AG09319 (cell line): Measurements from ENCODE around the gene SPINK13.
"Not testable (repeated sequence)": the region's sequence is repeated elsewhere in the genome, so short reads cannot be mapped to it uniquely, and the experiment has no call there.

ENCODE experiments used
- DNase-seq: peaks from one replicate; pipeline ENCODE4 v3.0.0-alpha.2; 2010; ENCODE audit warnings: low read depth; ENCODE audit errors: extremely low read depth
- TF ChIP-seq, protein P1 (sequence below): IDR thresholded peaks from 2 replicates; pipeline ENCODE4 v1.5.1; 2011; ENCODE audit warnings: low read depth, mild to moderate bottlenecking, inconsistent platforms, low read length, moderate library complexity

Gene SPINK13

GRCh38 chr5:148238418-148238794, 30.2 kb upstream of the SPINK13 start, which contains the start of gene MARCOL:
TSS of gene MARCOL (plus strand) at chr5:148238525. CDS start at chr5:148238598, 73 bp downstream.
- DNase-seq = no peak
- TF ChIP-seq, protein P1, sequence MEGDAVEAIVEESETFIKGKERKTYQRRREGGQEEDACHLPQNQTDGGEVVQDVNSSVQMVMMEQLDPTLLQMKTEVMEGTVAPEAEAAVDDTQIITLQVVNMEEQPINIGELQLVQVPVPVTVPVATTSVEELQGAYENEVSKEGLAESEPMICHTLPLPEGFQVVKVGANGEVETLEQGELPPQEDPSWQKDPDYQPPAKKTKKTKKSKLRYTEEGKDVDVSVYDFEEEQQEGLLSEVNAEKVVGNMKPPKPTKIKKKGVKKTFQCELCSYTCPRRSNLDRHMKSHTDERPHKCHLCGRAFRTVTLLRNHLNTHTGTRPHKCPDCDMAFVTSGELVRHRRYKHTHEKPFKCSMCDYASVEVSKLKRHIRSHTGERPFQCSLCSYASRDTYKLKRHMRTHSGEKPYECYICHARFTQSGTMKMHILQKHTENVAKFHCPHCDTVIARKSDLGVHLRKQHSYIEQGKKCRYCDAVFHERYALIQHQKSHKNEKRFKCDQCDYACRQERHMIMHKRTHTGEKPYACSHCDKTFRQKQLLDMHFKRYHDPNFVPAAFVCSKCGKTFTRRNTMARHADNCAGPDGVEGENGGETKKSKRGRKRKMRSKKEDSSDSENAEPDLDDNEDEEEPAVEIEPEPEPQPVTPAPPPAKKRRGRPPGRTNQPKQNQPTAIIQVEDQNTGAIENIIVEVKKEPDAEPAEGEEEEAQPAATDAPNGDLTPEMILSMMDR = no peak

GRCh38 chr5:148248894-148249293, 19.7 kb upstream of the SPINK13 start:
- no peak for DNase-seq

GRCh38 chr5:148255456-148255855, 13.1 kb upstream of the SPINK13 start:
- TF ChIP-seq, protein P1 = no peak
- DNase-seq = no peak

More at GRCh38 chr5:148248894-148249293, 19.7 kb upstream of the SPINK13 start:
- TF ChIP-seq, protein P1 = no peak

GRCh38 chr5:148259288-148259687, 9.3 kb upstream of the SPINK13 start:
- no peak for DNase-seq
- TF ChIP-seq, protein P1 = no peak

DNA sequence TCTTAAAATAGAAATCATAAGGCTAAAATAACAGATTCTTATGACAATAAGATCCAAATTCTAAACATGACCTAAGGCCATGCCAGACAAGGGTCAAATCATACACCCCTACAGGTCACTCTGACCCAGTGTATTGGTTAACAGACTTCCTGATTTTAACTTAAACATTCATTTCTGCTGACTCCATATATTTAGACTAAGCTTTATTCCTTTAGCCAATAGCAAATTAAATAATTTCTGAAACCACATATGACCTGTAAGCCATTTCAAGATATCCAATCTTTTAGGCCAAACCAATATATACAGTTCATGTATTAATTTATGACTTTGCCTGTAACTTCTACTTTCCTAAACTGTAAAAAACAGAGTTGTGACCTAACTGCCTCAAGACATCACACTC, 7.4 kb upstream of the SPINK13 start:
- no peak for DNase-seq
- TF ChIP-seq, protein P1 = no peak

DNA sequence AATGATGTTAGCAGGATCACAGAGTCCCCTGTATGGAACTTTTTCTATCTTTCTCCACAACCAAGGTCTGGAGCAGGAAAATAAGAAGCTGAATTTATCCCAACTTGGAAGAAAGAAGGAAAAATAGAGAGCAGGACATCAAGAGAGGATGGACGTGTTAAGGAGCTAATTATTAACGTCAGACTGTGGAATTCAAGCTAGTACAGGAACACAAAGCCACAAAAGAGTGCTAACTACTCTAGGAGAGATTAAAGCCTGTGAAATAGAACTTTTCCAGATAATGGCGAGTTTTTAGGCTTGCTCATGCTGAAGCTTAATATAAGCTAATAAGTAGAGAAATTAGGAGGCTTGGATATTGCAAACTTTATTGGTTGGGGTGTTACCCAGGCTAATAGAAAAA, 632 bp upstream of the SPINK13 start:
- TF ChIP-seq, protein P1 = no peak
- no peak for DNase-seq

DNA sequence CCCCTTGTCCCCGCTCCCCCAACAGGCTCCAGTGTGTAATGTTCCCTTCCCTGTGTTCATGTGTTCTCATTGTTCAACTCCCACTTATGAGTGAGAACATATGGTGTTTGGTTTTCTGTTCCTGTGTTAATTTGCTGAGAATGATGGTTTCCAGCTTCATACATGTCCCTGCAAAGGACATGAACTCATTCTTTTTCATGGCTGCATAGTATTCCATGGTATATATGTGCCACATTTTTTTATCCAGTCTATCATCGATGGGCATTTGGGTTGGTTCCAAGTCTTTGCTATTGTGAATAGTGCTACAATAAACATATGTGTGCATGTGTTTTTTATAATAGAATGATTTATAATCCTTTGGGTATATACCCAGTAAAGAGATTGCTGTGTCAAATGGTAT, 6.5 kb downstream of the SPINK13 start:
- DNase-seq = not testable (repeated sequence)

DNA sequence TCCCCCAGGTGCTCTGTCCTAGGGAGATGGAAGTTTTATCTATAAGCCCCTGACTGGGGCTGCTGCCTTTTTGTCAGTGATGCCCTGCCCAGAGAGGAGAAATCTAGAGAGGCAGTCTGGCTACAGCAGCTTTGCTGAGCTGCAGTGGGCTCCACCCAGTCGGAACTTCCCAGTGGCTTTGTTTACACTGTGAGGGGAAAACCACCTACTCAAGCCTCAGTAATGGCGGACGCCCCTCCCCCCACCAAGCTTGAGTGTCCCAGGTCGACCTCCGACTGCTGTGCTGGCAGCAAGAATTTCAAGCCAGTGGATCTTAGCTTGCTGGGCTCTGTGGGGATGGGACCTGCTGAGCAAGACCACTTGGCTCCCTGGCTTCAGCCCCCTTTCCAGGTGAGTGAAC, 12.3 kb downstream of the SPINK13 start:
- not testable (repeated sequence) for DNase-seq

DNA sequence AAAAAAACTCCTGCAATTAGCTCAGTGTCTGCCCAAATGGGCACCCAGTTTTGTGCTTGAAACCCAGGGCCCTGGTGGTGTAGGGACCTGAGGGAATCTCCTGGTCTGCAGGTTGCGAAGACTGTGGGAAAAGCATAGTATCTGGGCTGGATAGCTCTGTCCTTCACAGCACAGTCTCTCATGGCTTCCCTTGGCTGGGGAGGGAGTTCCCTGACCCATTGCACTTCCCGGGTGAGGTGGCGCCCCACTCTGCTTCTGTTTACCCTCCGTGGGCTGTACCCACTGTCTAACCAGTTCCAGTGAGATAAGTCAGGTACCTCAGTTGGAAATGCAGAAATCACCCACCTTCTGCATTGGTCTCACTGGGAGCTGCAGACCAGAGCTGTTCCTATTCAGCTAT, 12.7 kb downstream of the SPINK13 start:
- not testable (repeated sequence) for DNase-seq
